CD4-positive, CD25-positive, alpha-beta regulatory T cell (primary cell): ENCODE measurements around the gene DNAJC30. TPM values are rescaled to one million over a fixed set of nuclear protein-coding genes. Genes with fewer than 3 reads are reported as not detected.

Experiments
- ATAC-seq, 2 donors: fragments of 150-1000 bp; cut with Tn5 transposase; one replicate each; pipeline ENCODE4 v1.10.0; 2021; ENCODE audit warnings: low read depth in 2 of 2, moderate number of reproducible peaks in 2 of 2, moderate library complexity in 1 of 2
- DNase-seq, 3 donors: peaks; one replicate each; pipeline versions ENCODE4 v3.0.0 to v3.0.0-alpha.2; 2012 to 2022; ENCODE audit warnings: mixed read lengths in 1 of 3
- H3K27ac ChIP-seq: one replicate; pipeline ENCODE4 v1.7.0; 2013; ENCODE audit warnings: mild to moderate bottlenecking, low read length; ENCODE audit not compliant: insufficient read depth, poor library complexity, severe bottlenecking
- H3K27me3 ChIP-seq: one replicate; pipeline ENCODE4 v1.7.0; 2013; ENCODE audit warnings: low read length; ENCODE audit not compliant: control insufficient read depth, insufficient read depth
- H3K36me3 ChIP-seq: one replicate; pipeline ENCODE4 v1.7.0; 2013; ENCODE audit warnings: mild to moderate bottlenecking, low read length, moderate library complexity; ENCODE audit not compliant: control insufficient read depth, insufficient read depth
- H3K4me1 ChIP-seq: 2 replicates; pipeline ENCODE4 v1.7.0; 2013; ENCODE audit warnings: mild to moderate bottlenecking, low read length; ENCODE audit not compliant: insufficient read depth, control insufficient read depth, poor library complexity, severe bottlenecking
- H3K4me3 ChIP-seq: one replicate; pipeline ENCODE4 v1.7.0; 2013; ENCODE audit warnings: low read depth, mild to moderate bottlenecking, low read length, moderate library complexity
- H3K9me3 ChIP-seq, 2 experiments: 1 replicate in 1 of 2; 2 replicates in 1 of 2; pipeline ENCODE4 v1.7.0; 2013; ENCODE audit warnings: low read length in 2 of 2, mild to moderate bottlenecking in 1 of 2, moderate library complexity in 1 of 2; ENCODE audit not compliant: control insufficient read depth in 2 of 2
- H3K27ac Mint-ChIP-seq, 3 donors: one replicate each; pipeline ENCODE4 v1.8.0; 2020 to 2022; ENCODE audit warnings: mild to moderate bottlenecking in 3 of 3, mixed read lengths in 3 of 3, moderate library complexity in 2 of 3
- H3K27me3 Mint-ChIP-seq: one replicate; pipeline ENCODE4 v1.8.0; 2022; ENCODE audit warnings: mild to moderate bottlenecking, mixed read lengths
- H3K36me3 Mint-ChIP-seq: one replicate; pipeline ENCODE4 v1.8.0; 2020; ENCODE audit warnings: mixed read lengths
- H3K4me1 Mint-ChIP-seq, 4 donors: one replicate each; pipeline ENCODE4 v1.8.0; 2020 to 2022; ENCODE audit warnings: mixed read lengths in 4 of 4, mild to moderate bottlenecking in 1 of 4
- H3K4me3 Mint-ChIP-seq, 4 donors: one replicate each; pipeline ENCODE4 v1.8.0; 2020 to 2022; ENCODE audit warnings: mild to moderate bottlenecking in 4 of 4, mixed read lengths in 4 of 4, moderate library complexity in 3 of 4
- H3K9me3 Mint-ChIP-seq, 7 donors: one replicate each; pipeline ENCODE4 v1.8.0; 2020 to 2022; ENCODE audit warnings: mixed read lengths in 7 of 7, mild to moderate bottlenecking in 3 of 7, moderate library complexity in 2 of 7
- polyA plus RNA-seq, 4 donors: library from polyadenylated mRNA; unstranded; fragments of 300-500 nt; fragmentation: Illumina TruSeq; gene quantifications; one replicate each; pipeline ENCODE4 v1.2.3, GENCODE V29; 2021
- total RNA-seq: library from RNA; stranded (reverse); gene quantifications from one replicate; pipeline ENCODE4 v1.2.3, GENCODE V29; 2022

Gene DNAJC30
- total and polyA plus RNA-seq, 5 donors from 2014 or later = 10.0 to 14.4 (median 12.7) TPM

GRCh38 chr7:73652541-73652949 lies 30.7 kb downstream of the DNAJC30 start:
- H3K9me3 Mint-ChIP-seq = no peaks in the 10 kb centered on the region
- H3K4me3 ChIP-seq = no peak overlapping the region
- H3K36me3 Mint-ChIP-seq = no peaks in the 10 kb centered on the region
- DNase-seq (no peak), ATAC-seq (no peak)
- H3K27ac ChIP-seq = no peak overlapping the region
- peaks cover 45% of the 10 kb centered on the region for H3K27me3 Mint-ChIP-seq
- no peaks in the 10 kb centered on the region for H3K9me3 ChIP-seq
- H3K27ac Mint-ChIP-seq = peak overlapping the region in 1 of 3 donors; percentile 60
- H3K36me3 ChIP-seq = no peaks in the 10 kb centered on the region
- H3K4me3 Mint-ChIP-seq = no peak overlapping the region
- H3K4me1 ChIP-seq = peaks cover 5% of the 10 kb centered on the region
- H3K4me1 Mint-ChIP-seq = peaks cover 0 to 8% (median 0%) of the 10 kb centered on the region in 4 donors
- peaks cover 9% of the 10 kb centered on the region for H3K27me3 ChIP-seq

- no peak overlapping the region for H3K27ac ChIP-seq
- Mint-ChIP-seq H3K4me3 (no peak overlapping the region), H3K27ac (no peak overlapping the region), H3K36me3 (no peaks in the 10 kb centered on the region), H3K27me3 (peaks cover 54% of the 10 kb centered on the region), H3K4me1 (peaks cover 0 to 11% (median 0%) of the 10 kb centered on the region in 4 donors), H3K9me3 (peaks cover 0 to 2% (median 0%) of the 10 kb centered on the region in 7 donors)
- ATAC-seq (no peak), DNase-seq (no peak)
- H3K9me3 ChIP-seq = no peaks in the 10 kb centered on the region
- peaks cover 5% of the 10 kb centered on the region for H3K4me1 ChIP-seq
- peaks cover 11% of the 10 kb centered on the region for H3K27me3 ChIP-seq
- H3K36me3 ChIP-seq = no peaks in the 10 kb centered on the region
- H3K4me3 ChIP-seq = no peak overlapping the region
Observed at GRCh38 chr7:73650524-73650923, 32.7 kb downstream of the DNAJC30 start.

GRCh38 chr7:73649576-73649975 lies 33.7 kb downstream of the DNAJC30 start:
- H3K9me3 ChIP-seq = no peaks in the 10 kb centered on the region
- no peaks in the 10 kb centered on the region for H3K36me3 ChIP-seq
- H3K4me3 Mint-ChIP-seq = peak overlapping the region in 1 of 4 donors; percentile 59
- H3K4me1 Mint-ChIP-seq = peaks cover 0 to 11% (median 0%) of the 10 kb centered on the region in 4 donors
- DNase-seq (no peak), ATAC-seq (no peak)
- peaks cover 63% of the 10 kb centered on the region for H3K27me3 Mint-ChIP-seq
- H3K4me3 ChIP-seq = no peak overlapping the region
- peaks cover 0 to 2% (median 0%) of the 10 kb centered on the region in 7 donors for H3K9me3 Mint-ChIP-seq
- peaks cover 11% of the 10 kb centered on the region for H3K27me3 ChIP-seq
- peak overlapping the region in 1 of 3 donors; percentile 84 for H3K27ac Mint-ChIP-seq
- H3K27ac ChIP-seq = no peak overlapping the region
- no peaks in the 10 kb centered on the region for H3K36me3 Mint-ChIP-seq
- peaks cover 5% of the 10 kb centered on the region for H3K4me1 ChIP-seq

GRCh38 chr7:73648593-73649332 lies 34.5 kb downstream of the DNAJC30 start:
- H3K27ac Mint-ChIP-seq = no peak overlapping the region
- Histone ChIP-seq H3K27me3 (peaks cover 11% of the 10 kb centered on the region), H3K4me3 (no peak overlapping the region), H3K9me3 (no peaks in the 10 kb centered on the region), H3K4me1 (peaks cover 5% of the 10 kb centered on the region), H3K27ac (no peak overlapping the region), H3K36me3 (no peaks in the 10 kb centered on the region)
- peaks cover 65% of the 10 kb centered on the region for H3K27me3 Mint-ChIP-seq
- H3K9me3 Mint-ChIP-seq = peaks cover 0 to 2% (median 0%) of the 10 kb centered on the region in 7 donors
- no peak for DNase-seq
- H3K4me3 Mint-ChIP-seq = peak overlapping the region in 1 of 4 donors; percentile 22
- ATAC-seq = no peak
- H3K36me3 Mint-ChIP-seq = no peaks in the 10 kb centered on the region
- H3K4me1 Mint-ChIP-seq = peaks cover 0 to 11% (median 0%) of the 10 kb centered on the region in 4 donors

- Mint-ChIP-seq H3K27me3 (peaks cover 58% of the 10 kb centered on the region), H3K4me1 (peaks cover 0 to 11% (median 0%) of the 10 kb centered on the region in 4 donors), H3K36me3 (no peaks in the 10 kb centered on the region), H3K9me3 (peaks cover 0 to 2% (median 0%) of the 10 kb centered on the region in 7 donors), H3K27ac (peak overlapping the region in 1 of 3 donors; percentile 26), H3K4me3 (peak overlapping the region in 1 of 4 donors; percentile 41)
- no peak overlapping the region for H3K4me3 ChIP-seq
- ATAC-seq (peak; percentile 67 to 68), DNase-seq (peak in 2 of 3 donors; percentile 13)
- H3K4me1 ChIP-seq = peaks cover 5% of the 10 kb centered on the region
- peaks cover 11% of the 10 kb centered on the region for H3K27me3 ChIP-seq
- no peaks in the 10 kb centered on the region for H3K9me3 ChIP-seq
- H3K36me3 ChIP-seq = no peaks in the 10 kb centered on the region
- H3K27ac ChIP-seq = no peak overlapping the region
Observed at GRCh38 chr7:73647725-73648592, 35.3 kb downstream of the DNAJC30 start.

GRCh38 chr7:73646785-73647724 lies 36.2 kb downstream of the DNAJC30 start:
- Histone ChIP-seq H3K9me3 (no peaks in the 10 kb centered on the region), H3K27me3 (peaks cover 11% of the 10 kb centered on the region), H3K4me1 (peaks cover 5% of the 10 kb centered on the region), H3K4me3 (no peak overlapping the region), H3K36me3 (no peaks in the 10 kb centered on the region), H3K27ac (no peak overlapping the region)
- no peaks in the 10 kb centered on the region for H3K36me3 Mint-ChIP-seq
- DNase-seq (no peak), ATAC-seq (no peak)
- peaks cover 0 to 3% (median 0%) of the 10 kb centered on the region in 7 donors for H3K9me3 Mint-ChIP-seq
- no peak overlapping the region for H3K27ac Mint-ChIP-seq
- peak overlapping the region in 2 of 4 donors; percentile 22 to 68 for H3K4me3 Mint-ChIP-seq
- peaks cover 0 to 11% (median 0%) of the 10 kb centered on the region in 4 donors for H3K4me1 Mint-ChIP-seq
- H3K27me3 Mint-ChIP-seq = peaks cover 61% of the 10 kb centered on the region

GRCh38 chr7:73645643-73646174 lies 37.5 kb downstream of the DNAJC30 start:
- no peak overlapping the region for H3K27ac Mint-ChIP-seq
- Histone ChIP-seq H3K36me3 (no peaks in the 10 kb centered on the region), H3K27me3 (peaks cover 11% of the 10 kb centered on the region), H3K4me3 (no peak overlapping the region), H3K9me3 (peaks cover 6% of the 10 kb centered on the region in 2 experiments), H3K27ac (no peak overlapping the region), H3K4me1 (peaks cover 5% of the 10 kb centered on the region)
- H3K9me3 Mint-ChIP-seq = peaks cover 0 to 7% (median 0%) of the 10 kb centered on the region in 7 donors
- ATAC-seq (no peak), DNase-seq (no peak)
- no peaks in the 10 kb centered on the region for H3K36me3 Mint-ChIP-seq
- peaks cover 51% of the 10 kb centered on the region for H3K27me3 Mint-ChIP-seq
- no peak overlapping the region for H3K4me3 Mint-ChIP-seq
- H3K4me1 Mint-ChIP-seq = peaks cover 0 to 11% (median 0%) of the 10 kb centered on the region in 4 donors
